ENCODE results near the gene GLIS1.

DNA sequence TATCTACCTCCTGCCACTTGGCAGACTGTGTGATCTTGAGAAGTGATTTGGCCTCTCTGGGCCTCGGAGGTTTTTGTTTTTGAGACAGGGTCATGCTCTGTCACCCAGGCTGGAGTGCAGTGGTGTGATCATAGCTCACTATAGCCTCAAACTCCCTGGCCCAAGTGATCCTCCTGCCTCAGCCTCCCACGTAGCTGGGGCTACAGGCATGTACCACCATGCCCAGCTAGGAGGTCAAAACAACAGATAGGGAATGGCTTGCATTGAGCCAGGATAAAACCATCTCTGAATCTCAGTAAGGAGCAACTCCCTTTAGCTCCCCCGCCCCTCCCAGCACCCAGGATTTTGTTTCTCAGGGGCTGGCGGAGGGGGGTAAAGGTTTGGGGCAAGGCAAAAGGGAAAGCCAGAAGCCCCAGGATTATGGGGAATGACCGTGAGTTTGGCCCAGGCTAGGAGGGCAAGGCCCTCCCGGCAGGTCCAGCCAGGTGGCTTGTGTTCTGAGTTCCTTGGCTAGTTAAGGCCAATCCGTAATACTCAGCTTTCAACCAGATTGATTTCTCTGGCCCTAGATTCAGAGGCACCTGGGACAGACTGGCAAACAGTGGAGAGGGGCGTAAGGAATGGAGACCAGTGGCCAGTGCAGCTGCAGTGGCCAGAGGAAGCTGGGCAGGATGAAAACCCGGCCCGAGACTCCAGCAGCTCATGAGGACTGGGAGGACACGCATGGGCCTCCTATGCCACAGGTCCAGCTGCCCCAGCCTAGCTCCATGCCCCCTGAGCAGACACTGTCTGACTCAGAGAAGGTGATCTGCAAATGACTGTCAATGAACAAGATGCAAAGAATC lies 149.7 kb downstream of the GLIS1 start:
- TF ChIP-seq EZH2phosphoT487 (IDR thresholded peaks at IDR 0.05; ENCODE audit: insufficient read depth, low read depth) (no peak), EZH2 (IDR thresholded peaks at IDR 0.05; ENCODE audit: insufficient read depth, poor library complexity, severe bottlenecking) (no peak)

Data from GM23248 (cell line).